ENCODE measurements around the gene ASB18.

ASB18 gene

DNA sequence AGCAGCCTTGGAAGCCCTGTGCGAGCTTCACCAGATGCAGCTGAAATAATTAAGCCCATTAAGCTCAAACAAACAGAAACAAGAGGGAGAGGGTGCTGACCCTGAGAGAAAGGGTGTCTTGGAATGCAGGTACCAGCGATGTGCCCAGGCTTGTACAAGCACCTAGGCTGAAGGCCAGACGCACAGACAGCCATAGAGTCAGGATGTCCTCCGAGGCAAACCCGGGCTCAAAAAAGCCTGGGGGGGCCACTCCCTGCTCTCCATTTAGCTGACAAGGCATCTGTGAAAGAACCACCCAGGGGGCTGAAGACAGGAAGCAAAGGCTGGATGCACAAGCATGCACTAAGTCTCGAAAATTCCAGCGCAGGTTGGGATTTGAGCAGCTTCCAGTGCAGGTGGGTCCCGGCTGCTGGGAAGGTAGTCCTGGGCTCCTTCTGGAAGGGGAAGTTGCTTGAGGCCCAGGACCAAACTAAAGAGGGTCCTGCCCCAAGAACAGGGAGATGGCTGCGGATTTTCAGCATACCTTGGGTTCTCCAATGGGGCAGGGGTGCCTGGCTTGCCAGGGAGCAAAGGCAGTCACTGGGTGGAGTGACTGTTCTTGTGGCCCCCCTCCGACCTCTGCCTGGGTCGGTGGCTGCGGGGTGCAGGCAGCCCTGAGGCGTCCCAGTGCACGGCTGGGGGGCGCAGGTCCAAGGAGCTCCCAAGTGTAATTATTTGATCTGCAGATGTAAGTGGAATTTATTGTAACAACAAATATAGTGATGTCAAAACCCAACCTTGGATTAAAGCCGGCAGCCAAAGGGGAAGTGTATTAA lies 102.0 kb downstream of the ASB18 start:
- TF ChIP-seq, protein P1, sequence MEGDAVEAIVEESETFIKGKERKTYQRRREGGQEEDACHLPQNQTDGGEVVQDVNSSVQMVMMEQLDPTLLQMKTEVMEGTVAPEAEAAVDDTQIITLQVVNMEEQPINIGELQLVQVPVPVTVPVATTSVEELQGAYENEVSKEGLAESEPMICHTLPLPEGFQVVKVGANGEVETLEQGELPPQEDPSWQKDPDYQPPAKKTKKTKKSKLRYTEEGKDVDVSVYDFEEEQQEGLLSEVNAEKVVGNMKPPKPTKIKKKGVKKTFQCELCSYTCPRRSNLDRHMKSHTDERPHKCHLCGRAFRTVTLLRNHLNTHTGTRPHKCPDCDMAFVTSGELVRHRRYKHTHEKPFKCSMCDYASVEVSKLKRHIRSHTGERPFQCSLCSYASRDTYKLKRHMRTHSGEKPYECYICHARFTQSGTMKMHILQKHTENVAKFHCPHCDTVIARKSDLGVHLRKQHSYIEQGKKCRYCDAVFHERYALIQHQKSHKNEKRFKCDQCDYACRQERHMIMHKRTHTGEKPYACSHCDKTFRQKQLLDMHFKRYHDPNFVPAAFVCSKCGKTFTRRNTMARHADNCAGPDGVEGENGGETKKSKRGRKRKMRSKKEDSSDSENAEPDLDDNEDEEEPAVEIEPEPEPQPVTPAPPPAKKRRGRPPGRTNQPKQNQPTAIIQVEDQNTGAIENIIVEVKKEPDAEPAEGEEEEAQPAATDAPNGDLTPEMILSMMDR (IDR thresholded peaks at IDR 0.05; ENCODE audit: low read depth, low read length): no peak
- DNase-seq (ENCODE audit: extremely low read depth, low read depth): no peak

- TF ChIP-seq, protein P1 (IDR thresholded peaks at IDR 0.05; ENCODE audit: low read depth, low read length): no peak
- DNase-seq (ENCODE audit: extremely low read depth, low read depth): no peak
Observed at GRCh38 chr2:236161531-236161930, 102.7 kb downstream of the ASB18 start.

DNA sequence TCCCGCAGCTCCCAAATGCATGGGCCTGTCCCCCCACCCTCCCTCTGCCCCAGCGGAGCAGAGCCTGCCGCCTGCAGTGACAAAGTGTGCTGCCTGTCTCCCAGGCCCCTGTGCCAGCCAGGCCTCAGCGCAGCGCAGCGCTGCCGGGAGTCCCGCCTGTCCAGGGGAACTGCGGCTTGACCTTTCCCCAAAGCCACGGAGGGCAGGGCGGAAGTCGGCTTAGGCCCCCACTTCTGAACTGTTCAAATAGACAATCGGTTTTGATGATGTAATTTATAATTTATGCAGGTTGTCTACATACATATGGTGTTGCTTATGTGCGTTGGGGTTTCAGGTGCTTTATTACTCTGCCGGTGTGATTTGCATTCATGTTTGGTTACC lies 103.1 kb downstream of the ASB18 start:
- no peak for DNase-seq (ENCODE audit: extremely low read depth, low read depth)
- TF ChIP-seq, protein P1 (IDR thresholded peaks at IDR 0.05; ENCODE audit: low read depth, low read length): no peak

DNA sequence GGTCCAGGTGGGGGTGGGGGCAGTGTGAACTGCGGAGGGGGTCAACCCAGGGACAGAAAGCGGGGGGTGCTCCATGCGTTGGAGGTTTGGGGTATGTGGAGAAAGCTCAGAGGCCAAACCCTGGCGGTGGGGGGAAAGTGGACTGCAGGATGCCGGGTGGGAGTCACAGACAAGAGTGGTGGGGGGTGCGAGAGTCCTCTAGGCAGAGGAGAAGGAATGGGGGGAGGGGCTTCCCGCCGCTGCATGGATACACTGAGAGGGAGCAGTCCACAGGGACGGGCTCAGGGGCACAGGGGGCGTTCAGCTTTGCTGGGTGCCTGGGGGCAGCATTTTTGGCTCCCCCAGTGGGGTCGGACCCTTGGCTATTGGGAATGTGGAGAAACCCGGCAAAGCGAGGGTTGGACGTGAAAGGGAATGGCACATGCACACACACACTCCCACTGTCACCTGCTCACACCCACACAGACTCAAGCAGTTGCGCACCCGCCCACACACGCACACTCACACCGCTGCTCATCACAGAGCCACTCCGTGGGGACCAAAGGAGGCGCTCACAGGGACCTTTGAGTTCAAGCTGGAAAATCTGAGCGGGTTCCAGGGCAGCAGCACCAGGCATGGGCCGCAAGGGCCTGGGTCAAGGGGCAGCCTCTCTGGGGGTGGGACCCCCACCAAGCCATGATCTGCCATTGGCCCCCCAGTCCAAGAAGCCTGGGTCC lies 103.7 kb downstream of the ASB18 start:
- TF ChIP-seq, protein P1 (IDR thresholded peaks at IDR 0.05; ENCODE audit: low read depth, low read length): no peak
- no peak for DNase-seq (ENCODE audit: extremely low read depth, low read depth)

DNA sequence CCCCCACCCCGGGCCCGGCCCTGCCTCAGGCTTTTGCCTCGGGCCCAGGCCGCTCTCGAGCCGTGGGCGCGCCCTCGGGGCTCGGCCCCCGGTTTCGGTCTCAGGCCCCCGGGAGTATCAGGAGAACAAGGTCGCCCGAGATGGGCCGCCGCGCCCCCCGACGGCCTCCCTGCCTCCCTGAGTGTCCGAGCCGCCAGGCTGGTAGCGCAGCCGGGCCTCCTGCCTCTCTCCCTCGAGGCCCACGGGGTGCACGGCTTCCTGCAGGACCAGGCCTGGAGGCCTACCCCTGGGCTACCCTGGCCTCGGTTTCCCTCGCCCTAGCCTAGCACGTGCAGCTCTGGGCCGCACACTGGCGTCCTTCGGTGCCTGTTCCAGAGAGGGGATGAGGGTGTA lies 104.4 kb downstream of the ASB18 start:
- TF ChIP-seq, protein P1 (IDR thresholded peaks at IDR 0.05; ENCODE audit: low read depth, low read length): no peak
- no peak for DNase-seq (ENCODE audit: extremely low read depth, low read depth)

DNA sequence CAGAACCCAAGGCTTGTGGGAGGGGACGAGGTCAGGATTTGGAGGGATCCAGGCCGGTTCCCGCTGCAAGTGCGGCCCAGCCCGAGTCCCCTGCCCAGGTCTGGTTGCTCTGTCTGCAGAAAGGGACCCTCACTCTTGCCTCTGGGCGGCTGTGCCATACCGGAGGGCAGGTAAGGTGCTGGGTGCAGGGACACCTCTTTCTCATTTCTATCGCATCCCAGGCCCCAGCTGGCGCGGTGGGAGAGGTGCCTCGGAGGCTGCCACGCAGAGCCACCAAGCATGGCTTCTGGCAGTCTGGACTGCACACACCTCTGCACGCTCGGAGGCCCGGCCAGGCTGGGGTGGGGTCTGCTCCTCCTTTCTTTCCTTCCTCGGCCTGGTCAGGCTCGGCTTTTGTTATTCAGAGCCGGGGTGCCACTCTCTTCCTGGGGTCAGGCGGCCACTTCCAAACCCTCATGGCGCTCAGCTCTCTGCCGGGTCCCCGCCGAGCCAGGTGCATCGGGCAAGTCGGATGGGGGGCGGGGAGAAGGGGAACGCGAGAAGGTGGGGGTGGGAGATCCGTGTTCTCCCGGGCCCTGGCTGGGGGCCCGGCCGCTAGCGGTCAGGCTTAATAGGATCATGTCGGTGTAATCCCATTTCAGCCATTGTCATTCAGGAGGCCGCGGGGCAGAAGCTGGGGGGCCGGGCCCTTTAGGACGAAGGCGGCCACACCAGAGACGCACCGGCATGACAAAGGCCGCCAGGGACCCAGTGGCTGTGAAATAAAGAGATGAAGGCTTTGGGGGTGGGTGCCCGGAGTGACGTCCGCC lies 105.0 kb downstream of the ASB18 start:
- DNase-seq (ENCODE audit: extremely low read depth, low read depth): no peak
- TF ChIP-seq, protein P1 (IDR thresholded peaks at IDR 0.05; ENCODE audit: low read depth, low read length): no peak

Measured in AG09319 (cell line).